Neural progenitor cell (in vitro differentiated cells): ENCODE data around the gene PIGM. TPM values are rescaled to one million over a fixed set of nuclear protein-coding genes. Genes with fewer than 3 reads are reported as not detected.

ENCODE experiments used
- DNase-seq: peaks from one replicate; pipeline ENCODE4 v3.0.0-alpha.2; 2016; ENCODE audit warnings: low spot score
- H2AFZ ChIP-seq: fragments of 200-600 bp; sonication (generic); replicated peaks from 2 replicates; pipeline ENCODE4 v1.6.1; 2016; ENCODE audit warnings: antibody characterized with exemption
- H3F3A ChIP-seq: fragments of 200-600 bp; sonication (generic); 2 replicates; pipeline ENCODE4 v1.6.1; 2016; ENCODE audit warnings: antibody characterized with exemption, low read depth
- H3K27ac ChIP-seq: fragments of 200-600 bp; sonication (generic); 2 replicates; pipeline ENCODE4 v1.5.1; 2016; ENCODE audit warnings: mild to moderate bottlenecking
- H3K27me3 ChIP-seq: fragments of 200-600 bp; sonication (generic); 2 replicates; pipeline ENCODE4 v1.6.1; 2016; ENCODE audit warnings: mild to moderate bottlenecking, moderate library complexity
- H3K36me3 ChIP-seq: fragments of 200-600 bp; sonication (generic); 2 replicates; pipeline ENCODE4 v1.5.1; 2016
- H3K4me1 ChIP-seq: fragments of 200-600 bp; sonication (generic); 2 replicates; pipeline ENCODE4 v1.6.1; 2016; ENCODE audit warnings: mixed run types
- H3K4me2 ChIP-seq: fragments of 200-600 bp; sonication (generic); 2 replicates; pipeline ENCODE4 v1.6.1; 2016
- H3K4me3 ChIP-seq: fragments of 200-600 bp; sonication (generic); 2 replicates; pipeline ENCODE4 v1.5.1; 2016
- H3K79me2 ChIP-seq: fragments of 200-600 bp; sonication (generic); 2 replicates; pipeline ENCODE4 v1.6.1; 2016; ENCODE audit warnings: low read depth
- H3K9ac ChIP-seq: fragments of 200-600 bp; sonication (generic); 2 replicates; pipeline ENCODE4 v1.6.1; 2016
- H3K9me3 ChIP-seq: fragments of 200-600 bp; sonication (generic); 2 replicates; pipeline ENCODE4 v1.5.1; 2016; ENCODE audit warnings: low read depth
- H4K20me1 ChIP-seq: fragments of 200-600 bp; sonication (generic); 2 replicates; pipeline ENCODE4 v1.6.1; 2016; ENCODE audit warnings: low read depth
- H3K27ac Mint-ChIP-seq: 3 replicates; pipeline ENCODE4 v1.8.0; 2021; ENCODE audit warnings: mixed read lengths
- H3K27me3 Mint-ChIP-seq: 2 replicates; pipeline ENCODE4 v1.8.0; 2022; ENCODE audit warnings: low read depth, mild to moderate bottlenecking, inconsistent platforms, moderate library complexity, mixed read lengths; ENCODE audit not compliant: insufficient read depth
- H3K36me3 Mint-ChIP-seq: 3 replicates; pipeline ENCODE4 v1.8.0; 2021; ENCODE audit warnings: mixed read lengths
- H3K4me1 Mint-ChIP-seq: 3 replicates; pipeline ENCODE4 v1.8.0; 2021; ENCODE audit warnings: mixed read lengths
- H3K4me3 Mint-ChIP-seq: 3 replicates; pipeline ENCODE4 v1.8.0; 2021; ENCODE audit warnings: mild to moderate bottlenecking, moderate library complexity, mixed read lengths
- H3K9me3 Mint-ChIP-seq: 3 replicates; pipeline ENCODE4 v1.8.0; 2020; ENCODE audit warnings: mixed read lengths
- EZH2 ChIP-seq: fragments of 200-600 bp; sonication (generic); IDR thresholded peaks from 2 replicates; pipeline ENCODE4 v1.6.1; 2017; ENCODE audit warnings: antibody characterized with exemption, mild to moderate bottlenecking, moderate library complexity
- EZH2phosphoT487 ChIP-seq: fragments of 200-600 bp; sonication (generic); IDR thresholded peaks from 2 replicates; pipeline ENCODE4 v1.6.1; 2017; ENCODE audit warnings: antibody characterized with exemption
- total RNA-seq: library from RNA; depleted of rRNA; stranded (reverse); fragments of >200 nt; gene quantifications from 2 replicates; pipeline ENCODE4 v1.2.3, GENCODE V29; 2015; ENCODE audit warnings: low replicate concordance
- TF ChIP-seq, protein P1 (sequence below): fragments of 200-600 bp; sonication (generic); IDR thresholded peaks from 2 replicates; pipeline ENCODE4 v1.5.1; 2017; ENCODE audit warnings: antibody characterized with exemption, mild to moderate bottlenecking

Gene PIGM
- total RNA-seq, 1 donor from 2014 or later, result 7.1 TPM

DNA sequence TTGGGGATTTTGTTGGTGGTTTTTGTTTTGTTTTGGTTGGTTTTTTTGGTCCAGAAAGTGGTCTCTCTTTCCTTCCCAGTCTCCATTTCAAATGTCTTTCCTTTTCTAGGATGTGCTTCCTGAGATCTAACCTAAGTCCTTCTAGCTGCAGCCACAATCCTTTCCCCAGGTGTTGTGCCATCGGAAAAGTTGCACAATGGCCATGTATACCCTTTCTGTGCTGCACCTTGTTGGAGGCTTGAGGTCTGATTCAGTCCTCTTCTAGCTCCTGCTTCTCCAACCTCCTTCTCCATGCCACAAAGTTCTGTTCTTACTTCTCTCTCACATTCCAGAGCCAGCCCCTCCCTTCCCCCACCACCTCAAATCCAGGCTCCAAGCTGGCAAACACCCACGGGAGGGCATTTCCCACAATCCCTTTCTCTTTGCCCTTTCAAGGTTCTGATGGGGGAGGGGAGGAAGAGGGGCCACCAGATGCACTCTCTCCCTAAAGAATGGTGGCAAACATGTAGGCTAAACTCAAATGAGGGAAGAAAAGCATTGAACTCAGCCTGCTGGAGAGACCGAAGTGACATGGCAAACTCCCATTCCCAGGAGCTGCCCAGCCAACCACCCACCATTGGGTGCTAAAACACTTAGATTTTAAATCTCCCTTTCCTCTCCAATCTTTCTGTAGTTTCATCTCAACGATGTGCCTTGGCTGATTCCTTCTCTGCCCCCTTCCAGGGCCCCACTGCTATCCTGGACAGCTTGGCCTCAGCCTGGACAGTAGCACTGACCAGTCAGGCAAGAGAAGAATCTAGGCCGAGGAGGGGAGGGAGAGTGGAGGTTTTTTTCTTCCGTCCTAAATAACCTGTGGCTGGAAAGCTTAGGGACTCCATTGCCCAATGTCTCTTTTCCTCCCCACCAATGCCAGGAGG is 35.3 kb upstream of the PIGM start:
- H3K27me3 Mint-ChIP-seq, result peaks cover 19% of the 10 kb centered on the region
- Histone ChIP-seq H3K27me3 (peaks cover 51% of the 10 kb centered on the region), H4K20me1 (no peaks in the 10 kb centered on the region), H3K9me3 (no peaks in the 10 kb centered on the region), H2AFZ (peak overlapping the region; percentile 11), H3K9ac (no peak overlapping the region), H3K79me2 (no peaks in the 10 kb centered on the region), H3K4me2 (peak overlapping the region; percentile 29), H3K27ac (no peak overlapping the region), H3K4me3 (no peak overlapping the region), H3K4me1 (peaks cover 20% of the 10 kb centered on the region), H3F3A (peaks cover 14% of the 10 kb centered on the region), H3K36me3 (no peaks in the 10 kb centered on the region)
- H3K27ac Mint-ChIP-seq, result no peak overlapping the region
- H3K36me3 Mint-ChIP-seq, result no peaks in the 10 kb centered on the region
- no peaks in the 10 kb centered on the region for H3K9me3 Mint-ChIP-seq
- TF ChIP-seq, protein P1, sequence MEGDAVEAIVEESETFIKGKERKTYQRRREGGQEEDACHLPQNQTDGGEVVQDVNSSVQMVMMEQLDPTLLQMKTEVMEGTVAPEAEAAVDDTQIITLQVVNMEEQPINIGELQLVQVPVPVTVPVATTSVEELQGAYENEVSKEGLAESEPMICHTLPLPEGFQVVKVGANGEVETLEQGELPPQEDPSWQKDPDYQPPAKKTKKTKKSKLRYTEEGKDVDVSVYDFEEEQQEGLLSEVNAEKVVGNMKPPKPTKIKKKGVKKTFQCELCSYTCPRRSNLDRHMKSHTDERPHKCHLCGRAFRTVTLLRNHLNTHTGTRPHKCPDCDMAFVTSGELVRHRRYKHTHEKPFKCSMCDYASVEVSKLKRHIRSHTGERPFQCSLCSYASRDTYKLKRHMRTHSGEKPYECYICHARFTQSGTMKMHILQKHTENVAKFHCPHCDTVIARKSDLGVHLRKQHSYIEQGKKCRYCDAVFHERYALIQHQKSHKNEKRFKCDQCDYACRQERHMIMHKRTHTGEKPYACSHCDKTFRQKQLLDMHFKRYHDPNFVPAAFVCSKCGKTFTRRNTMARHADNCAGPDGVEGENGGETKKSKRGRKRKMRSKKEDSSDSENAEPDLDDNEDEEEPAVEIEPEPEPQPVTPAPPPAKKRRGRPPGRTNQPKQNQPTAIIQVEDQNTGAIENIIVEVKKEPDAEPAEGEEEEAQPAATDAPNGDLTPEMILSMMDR, result no peak
- TF ChIP-seq EZH2phosphoT487, result no peak
- no peak for TF ChIP-seq EZH2
- H3K4me3 Mint-ChIP-seq, result no peak overlapping the region
- DNase-seq, result no peak
- peaks cover 44% of the 10 kb centered on the region for H3K4me1 Mint-ChIP-seq

DNA sequence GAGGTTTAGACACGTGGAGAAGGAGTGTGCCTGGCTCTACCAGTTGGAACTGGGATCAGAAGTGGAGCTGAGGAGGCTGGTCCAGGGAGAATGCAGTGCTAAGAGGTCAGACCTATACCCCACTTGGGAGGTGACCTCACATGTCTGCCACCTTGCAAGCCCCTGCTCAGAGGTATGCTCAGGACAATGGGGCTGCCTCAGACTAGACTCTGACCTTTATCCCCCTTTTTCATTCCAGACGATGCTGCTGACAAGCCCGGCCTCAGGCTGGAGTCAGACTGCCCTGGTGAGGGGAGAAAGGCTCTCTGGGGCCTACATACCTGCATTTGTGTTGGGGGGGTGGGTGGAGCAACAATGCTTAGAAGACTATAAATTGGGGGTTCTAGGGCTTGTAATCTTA is 33.0 kb upstream of the PIGM start:
- TF ChIP-seq, protein P1, result no peak
- no peak for TF ChIP-seq EZH2
- TF ChIP-seq EZH2phosphoT487, result no peak
- H3K4me3 Mint-ChIP-seq, result no peak overlapping the region
- no peak for DNase-seq
- Histone ChIP-seq H3K4me2 (no peak overlapping the region), H3K79me2 (no peaks in the 10 kb centered on the region), H3K4me1 (peaks cover 27% of the 10 kb centered on the region), H3F3A (peaks cover 5% of the 10 kb centered on the region), H2AFZ (no peak overlapping the region), H3K9me3 (no peaks in the 10 kb centered on the region), H3K9ac (no peak overlapping the region), H4K20me1 (no peaks in the 10 kb centered on the region), H3K4me3 (no peak overlapping the region), H3K27ac (no peak overlapping the region), H3K27me3 (peaks cover 27% of the 10 kb centered on the region), H3K36me3 (no peaks in the 10 kb centered on the region)
- no peaks in the 10 kb centered on the region for H3K9me3 Mint-ChIP-seq
- no peak overlapping the region for H3K27ac Mint-ChIP-seq
- peaks cover 15% of the 10 kb centered on the region for H3K27me3 Mint-ChIP-seq
- H3K4me1 Mint-ChIP-seq, result peaks cover 50% of the 10 kb centered on the region
- no peaks in the 10 kb centered on the region for H3K36me3 Mint-ChIP-seq

DNA sequence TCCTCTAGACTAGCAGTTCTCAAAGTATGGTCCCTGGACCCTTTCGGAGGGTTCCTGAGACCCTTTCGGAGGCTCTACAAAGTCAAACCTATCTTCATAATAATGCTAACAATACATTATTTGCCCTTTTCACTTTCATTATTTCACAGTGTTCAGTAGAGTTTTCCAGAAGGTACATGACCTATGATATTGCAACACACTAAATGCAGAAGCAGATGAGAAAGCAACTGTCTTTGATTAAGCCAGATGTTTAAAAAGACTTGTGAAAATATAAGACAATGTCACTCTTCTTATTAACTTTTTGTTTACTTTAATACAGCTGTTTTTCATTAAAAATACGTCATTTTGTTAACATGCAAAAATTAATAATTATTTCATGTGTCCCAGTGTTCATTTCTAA is 32.4 kb upstream of the PIGM start:
- Histone ChIP-seq H3K27me3 (peaks cover 21% of the 10 kb centered on the region), H4K20me1 (no peaks in the 10 kb centered on the region), H3F3A (peaks cover 2% of the 10 kb centered on the region), H3K4me1 (peaks cover 27% of the 10 kb centered on the region), H3K9me3 (no peaks in the 10 kb centered on the region), H3K4me2 (no peak overlapping the region), H3K9ac (no peak overlapping the region), H3K4me3 (no peak overlapping the region), H2AFZ (no peak overlapping the region), H3K27ac (no peak overlapping the region), H3K36me3 (no peaks in the 10 kb centered on the region), H3K79me2 (no peaks in the 10 kb centered on the region)
- Mint-ChIP-seq H3K4me3 (no peak overlapping the region), H3K4me1 (peaks cover 49% of the 10 kb centered on the region), H3K27ac (no peak overlapping the region), H3K27me3 (peaks cover 12% of the 10 kb centered on the region), H3K36me3 (no peaks in the 10 kb centered on the region), H3K9me3 (no peaks in the 10 kb centered on the region)
- no peak for DNase-seq
- TF ChIP-seq, protein P1, result no peak
- no peak for TF ChIP-seq EZH2phosphoT487
- no peak for TF ChIP-seq EZH2
